Adrenal gland (tissue), 12 donors: Measurements from ENCODE around the gene ZNF37A. TPM values are rescaled to one million over a fixed set of nuclear protein-coding genes. Genes with fewer than 3 reads are reported as not detected.
"Not testable (repeated sequence)": the region's sequence is repeated elsewhere in the genome, so short reads cannot be mapped to it uniquely, and the experiment has no call there.

Experiments
- DNase-seq, 7 donors: peaks; one replicate each; pipeline ENCODE4 v3.0.0-alpha.2; 2019 to 2020
- H3K27ac ChIP-seq, 5 donors: fragments of 200-600 bp; sonication (generic) in 4 of 5; 1 replicate in 3 of 5; 2 replicates in 2 of 5; pipeline versions ENCODE4 v1.5.1 to v1.8.0; 2016 to 2020; ENCODE audit warnings: mild to moderate bottlenecking in 1 of 5
- H3K27me3 ChIP-seq: fragments of 200-600 bp; 2 replicates; pipeline ENCODE4 v1.8.0; 2021
- H3K36me3 ChIP-seq, 2 donors: fragments of 200-600 bp; replicated peaks in 1 of 2; 1 replicate in 1 of 2; 2 replicates in 1 of 2; pipeline versions ENCODE4 v1.5.1 to v1.8.0; 2018 to 2022
- H3K4me1 ChIP-seq, 2 donors: fragments of 200-600 bp; replicated peaks in 1 of 2; 1 replicate in 1 of 2; 2 replicates in 1 of 2; pipeline versions ENCODE4 v1.5.1 to v1.8.0; 2018 to 2021
- H3K4me3 ChIP-seq, 4 donors: fragments of 200-600 bp; sonication (generic) in 3 of 4; one replicate each; pipeline ENCODE4 v1.5.1; 2016 to 2018
- H3K9me3 ChIP-seq, 3 donors: fragments of 200-600 bp; sonication (generic) in 1 of 3; replicated peaks in 1 of 3; 1 replicate in 2 of 3; 2 replicates in 1 of 3; pipeline versions ENCODE4 v1.5.1 to v1.8.0; 2016 to 2021
- CTCF ChIP-seq, 6 experiments: fragments of 450-650 bp in 4 of 6; fragments of 200-600 bp in 2 of 6; sonication (generic) in 1 of 6; IDR thresholded peaks; 1 replicate in 5 of 6; 2 replicates in 1 of 6; pipeline versions ENCODE4 v1.5.1 to v1.8.0; 2016 to 2021; ENCODE audit warnings: antibody characterized with exemption in 6 of 6, mild to moderate bottlenecking in 2 of 6, moderate library complexity in 1 of 6
- POLR2A ChIP-seq, 2 donors: fragments of 450-650 bp; IDR thresholded peaks; one replicate each; pipeline ENCODE4 v1.6.1; 2017; ENCODE audit warnings: antibody characterized with exemption in 2 of 2, mild to moderate bottlenecking in 2 of 2, moderate library complexity in 1 of 2
- WGBS, 4 donors: extraction: QIAGEN DNeasy Blood & Tissue Kit in 2 of 4; methylation state at CpG; one replicate each; pipeline versions ENCODE4 v1.1.5 to v1.1.7; 2013 to 2017; 5-methylcytosine and 5-hydroxymethylcytosine counted together
- intact Hi-C, 2 donors: fragments of 100-400 bp; cut with DNase I; formaldehyde crosslinking; loops; one replicate each; pipeline versions ENCODE4 v1.14.1 to v1.15.0; 2022 to 2023
- polyA plus RNA-seq, 3 donors: library from polyadenylated mRNA; stranded (reverse); fragments of 200-250 nt in 2 of 3; fragments of 350-450 nt in 1 of 3; fragmentation: Illumina TruSeq in 1 of 3; extraction: RNeasy Lipid Tissue Mini Kit (QIAGEN cat#74804) in 1 of 3; gene quantifications; one replicate each; pipeline ENCODE4 v1.2.3, GENCODE V29; 2013 to 2014
- total RNA-seq, 9 donors: library from RNA; depleted of rRNA in 4 of 9; stranded (reverse); fragments of >200 nt in 4 of 9; fragments of 120-200 nt in 1 of 9; fragmentation: NEBNext Ultra II Directional in 1 of 9; extraction: Animal tissue kit (Norgen Biotek cat#: 25700) in 1 of 9; gene quantifications; one replicate each; pipeline versions ENCODE4 v1.1.0 to v1.2.4, GENCODE V29; 2013 to 2023
- donor health status: healthy with polysubstance abuse.
- donor health status: Bipolar disorder and iron deficiency.
- donor health status: DM: yes; HTN: yes; CAD: no.
- donor health status: DM: no; HTN: no; CAD: no.
- donor health status: DM: no; HTN: no; CAD: no.
- donor health status: DM: yes; HTN: yes; CAD: no.

Gene ZNF37A
- total and polyA plus RNA-seq, 12 donors, result 6.5 to 20.2 (median 13.7) TPM

GRCh38 chr10:38072552-38072951 lies 21.6 kb upstream of the ZNF37A start:
- intact Hi-C loops, result no loop called here
- H3K27me3 ChIP-seq, result no peaks in the 10 kb centered on the region
- H3K36me3 ChIP-seq, result no peaks in the 10 kb centered on the region
- TF ChIP-seq POLR2A (IDR thresholded peaks at IDR 0.05), result no peak
- no peak for TF ChIP-seq CTCF (IDR thresholded peaks at IDR 0.05)
- no peak overlapping the region for H3K4me3 ChIP-seq
- H3K9me3 ChIP-seq, result peaks cover 0 to 5% (median 0%) of the 10 kb centered on the region in 3 donors
- no peaks in the 10 kb centered on the region for H3K4me1 ChIP-seq
- no peak for DNase-seq
- H3K27ac ChIP-seq, result no peak overlapping the region

- Histone ChIP-seq H3K4me1 (no peaks in the 10 kb centered on the region), H3K4me3 (no peak overlapping the region), H3K27ac (no peak overlapping the region), H3K27me3 (no peaks in the 10 kb centered on the region), H3K9me3 (peaks cover 0 to 5% (median 0%) of the 10 kb centered on the region in 3 donors), H3K36me3 (no peaks in the 10 kb centered on the region)
- TF ChIP-seq POLR2A (IDR thresholded peaks at IDR 0.05) (no peak), CTCF (IDR thresholded peaks at IDR 0.05) (no peak)
- intact Hi-C loops, result no loop called here
- DNase-seq, result no peak
- 70 to 86% (median 80%) methylated on average over 2 of the region's 2 CpGs for WGBS, 4 donors
Observed at GRCh38 chr10:38076687-38077086, 17.4 kb upstream of the ZNF37A start.

- H3K4me1 ChIP-seq, H3K27me3 ChIP-seq, DNase-seq, H3K9me3 ChIP-seq: not testable (repeated sequence)
- H3K36me3 ChIP-seq, result peaks cover 0 to 14% of the 10 kb centered on the region in 2 donors
- H3K27ac ChIP-seq, result peak overlapping the region in 1 of 5 donors; percentile 95
- peak overlapping the region in 1 of 4 donors; percentile 88 for H3K4me3 ChIP-seq
- intact Hi-C loops, result loop anchor here in 1 of 2 donors (10.0 kb wide), 1 partner anchor 239 kb away; the partner anchor contains the start of gene ZNF248
- WGBS, 4 donors, result 90 to 94% (median 93%) methylated on average over 15 of the region's 15 CpGs
Observed at GRCh38 chr10:38093318-38093717, 819 bp upstream of the ZNF37A start.

GRCh38 chr10:38093816-38094157 lies 350 bp upstream of the ZNF37A start:
- DNase-seq, result no peak
- no peaks in the 10 kb centered on the region for H3K9me3 ChIP-seq
- TF ChIP-seq POLR2A (IDR thresholded peaks at IDR 0.05), result no peak
- TF ChIP-seq CTCF (IDR thresholded peaks at IDR 0.05), result peak in 2 of 6 experiments; percentile 19 to 21
- peak overlapping the region in 3 of 5 donors; percentile 66 to 95 (median 89) for H3K27ac ChIP-seq
- H3K27me3 ChIP-seq, result no peaks in the 10 kb centered on the region
- intact Hi-C loops, result loop anchor here in 1 of 2 donors (10.0 kb wide), 1 partner anchor 239 kb away; the partner anchor contains the start of gene ZNF248
- 10 to 16% (median 12%) methylated on average over 16 of the region's 16 CpGs for WGBS, 4 donors
- H3K4me1 ChIP-seq, result peaks cover 7% of the 10 kb centered on the region in 2 donors
- peaks cover 0 to 14% of the 10 kb centered on the region in 2 donors for H3K36me3 ChIP-seq
- H3K4me3 ChIP-seq, result peak overlapping the region in 2 of 4 donors; percentile 88 to 92

- peak overlapping the region in 4 of 5 donors; percentile 45 to 95 (median 91) for H3K27ac ChIP-seq
- no peaks in the 10 kb centered on the region for H3K9me3 ChIP-seq
- peaks cover 0 to 14% of the 10 kb centered on the region in 2 donors for H3K36me3 ChIP-seq
- intact Hi-C loops, result loop anchor here in 1 of 2 donors (10.0 kb wide), 1 partner anchor 240 kb away; the partner anchor contains the start of gene ZNF248
- 52 to 68% (median 56%) methylated on average over 12 to 21 of the region's 21 CpGs for WGBS, 4 donors
- peak overlapping the region; percentile 13 to 92 (median 65) for H3K4me3 ChIP-seq
- peaks cover 7% of the 10 kb centered on the region in 2 donors for H3K4me1 ChIP-seq
- TF ChIP-seq POLR2A (IDR thresholded peaks at IDR 0.05), result no peak
- TF ChIP-seq CTCF (IDR thresholded peaks at IDR 0.05), result no peak
- DNase-seq, result peak in 1 of 7 donors; percentile 9
- H3K27me3 ChIP-seq, result no peaks in the 10 kb centered on the region
Observed at GRCh38 chr10:38094927-38095574, 914 bp downstream of the ZNF37A start.
